Measurements from ENCODE around the gene MSX2.

The MSX2 gene

DNA sequence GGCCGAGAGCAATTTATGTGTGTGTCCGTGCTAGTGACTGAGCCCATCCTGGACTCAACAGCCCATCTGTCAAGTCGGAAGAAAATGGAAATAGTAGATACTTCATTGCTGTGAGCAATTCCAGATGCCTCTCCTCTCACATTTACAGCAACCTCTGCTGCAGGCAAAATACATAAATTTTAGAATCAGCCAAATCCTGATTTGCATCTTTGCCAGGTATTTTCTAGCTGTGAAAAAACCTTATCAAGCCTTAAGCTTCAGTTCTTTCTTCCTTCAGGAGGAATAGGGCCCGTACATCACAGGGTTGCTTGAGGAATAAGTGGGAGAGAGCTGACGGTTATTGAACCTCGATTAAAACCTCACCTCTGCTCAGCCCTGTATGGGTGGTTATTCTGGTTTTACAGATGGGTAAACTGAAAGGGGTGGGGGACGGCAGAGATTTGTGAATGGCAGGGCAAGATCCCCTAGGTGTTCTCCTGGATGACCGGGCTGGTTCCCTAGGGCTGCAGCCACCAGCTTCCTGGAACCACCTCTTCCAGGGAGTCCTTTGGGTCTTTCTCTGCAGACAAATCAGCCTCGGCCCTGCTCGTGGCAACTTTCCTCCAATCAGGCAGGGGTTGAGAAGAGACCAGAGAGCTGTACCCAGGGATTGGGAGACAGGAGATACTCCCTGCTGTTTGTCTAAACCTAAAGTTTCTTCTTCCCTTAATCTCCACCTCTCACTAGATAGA, 5.3 kb upstream of the MSX2 start:
- DNase-seq (ENCODE audit: low read depth), result no peak

DNA sequence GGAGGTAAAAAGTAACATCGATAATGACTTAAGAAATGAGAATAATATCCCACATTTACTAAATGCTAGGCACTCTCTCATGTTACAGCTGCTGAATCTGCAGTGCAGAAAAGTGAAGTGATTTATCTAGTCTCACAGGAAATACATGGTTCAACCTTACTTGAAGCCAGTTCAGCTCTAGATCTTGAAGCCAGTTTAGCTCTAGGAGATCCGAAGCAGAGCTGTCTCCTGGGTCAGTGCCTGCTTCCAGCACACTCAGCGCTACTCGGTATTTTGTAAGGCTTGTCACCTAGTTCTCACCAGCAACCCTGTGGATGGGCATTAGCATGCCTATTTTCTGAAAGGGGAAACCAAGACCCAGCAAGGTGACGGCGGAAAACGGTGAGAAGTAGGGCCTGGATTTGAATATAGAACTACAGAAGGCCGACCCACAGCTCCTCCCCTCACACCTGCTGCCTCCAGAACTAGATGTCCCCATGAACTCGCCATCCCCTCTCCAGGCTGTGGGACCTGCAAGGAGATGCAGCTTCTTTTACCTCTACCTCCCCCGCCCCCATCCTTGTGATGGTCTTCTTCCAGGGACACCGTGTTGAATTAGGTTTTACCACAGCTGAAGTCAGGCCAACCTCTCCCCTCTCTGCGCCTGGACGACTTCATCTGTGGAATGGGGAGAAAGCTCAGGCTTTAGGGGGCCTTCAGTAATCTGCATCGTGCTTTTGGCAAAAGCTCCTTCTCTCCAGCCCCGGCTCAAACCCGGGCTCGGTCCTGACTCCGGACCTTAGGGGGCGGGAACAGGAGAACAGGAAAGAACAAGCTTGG, 4.4 kb upstream of the MSX2 start:
- no peak for DNase-seq (ENCODE audit: low read depth)

DNA sequence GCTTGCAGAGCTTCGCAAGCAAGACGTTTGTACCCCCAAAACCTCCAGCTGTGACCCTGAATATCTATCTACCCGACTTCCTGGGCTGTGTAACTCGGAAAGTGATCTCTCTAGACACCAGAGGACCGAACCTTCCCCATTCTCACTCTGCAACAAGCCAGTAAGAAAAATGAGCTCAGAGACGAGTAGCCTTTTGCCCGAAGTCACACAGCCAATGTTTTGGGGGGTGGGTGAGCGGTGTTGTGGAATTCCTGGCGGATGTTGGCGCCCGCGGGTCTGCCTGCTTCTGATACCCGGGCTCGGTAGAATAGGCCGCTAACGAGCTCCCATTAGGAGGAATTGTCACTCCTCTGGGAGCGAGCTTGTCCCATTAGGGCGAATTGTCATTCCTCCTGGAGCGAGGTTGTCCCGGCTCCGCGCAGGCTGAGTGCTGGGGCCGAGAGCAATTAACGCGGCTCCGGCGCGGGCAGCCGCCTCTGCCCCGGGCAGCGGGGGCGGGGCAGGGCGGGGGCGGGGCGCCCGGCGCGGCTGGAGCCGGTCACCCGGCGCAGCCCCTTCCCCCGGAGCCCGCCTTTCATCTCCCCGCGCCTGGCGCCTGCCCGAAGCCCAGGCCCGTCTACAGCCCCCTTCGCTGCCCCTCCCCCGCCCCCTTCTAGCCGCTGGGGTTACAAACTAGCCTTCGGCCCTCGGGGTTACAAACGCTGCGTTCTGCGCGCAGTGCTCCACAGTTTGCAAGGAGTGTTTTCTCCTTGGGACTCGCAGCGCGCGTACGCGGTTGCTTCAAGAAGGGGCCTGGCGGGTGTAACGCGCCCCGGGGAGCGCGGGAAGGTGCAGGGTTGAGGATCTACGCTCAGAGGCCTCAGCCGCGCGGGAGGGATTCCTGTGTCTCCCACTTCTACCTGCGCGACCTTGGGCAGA, 3.5 kb upstream of the MSX2 start:
- no peak for DNase-seq (ENCODE audit: low read depth)

DNA sequence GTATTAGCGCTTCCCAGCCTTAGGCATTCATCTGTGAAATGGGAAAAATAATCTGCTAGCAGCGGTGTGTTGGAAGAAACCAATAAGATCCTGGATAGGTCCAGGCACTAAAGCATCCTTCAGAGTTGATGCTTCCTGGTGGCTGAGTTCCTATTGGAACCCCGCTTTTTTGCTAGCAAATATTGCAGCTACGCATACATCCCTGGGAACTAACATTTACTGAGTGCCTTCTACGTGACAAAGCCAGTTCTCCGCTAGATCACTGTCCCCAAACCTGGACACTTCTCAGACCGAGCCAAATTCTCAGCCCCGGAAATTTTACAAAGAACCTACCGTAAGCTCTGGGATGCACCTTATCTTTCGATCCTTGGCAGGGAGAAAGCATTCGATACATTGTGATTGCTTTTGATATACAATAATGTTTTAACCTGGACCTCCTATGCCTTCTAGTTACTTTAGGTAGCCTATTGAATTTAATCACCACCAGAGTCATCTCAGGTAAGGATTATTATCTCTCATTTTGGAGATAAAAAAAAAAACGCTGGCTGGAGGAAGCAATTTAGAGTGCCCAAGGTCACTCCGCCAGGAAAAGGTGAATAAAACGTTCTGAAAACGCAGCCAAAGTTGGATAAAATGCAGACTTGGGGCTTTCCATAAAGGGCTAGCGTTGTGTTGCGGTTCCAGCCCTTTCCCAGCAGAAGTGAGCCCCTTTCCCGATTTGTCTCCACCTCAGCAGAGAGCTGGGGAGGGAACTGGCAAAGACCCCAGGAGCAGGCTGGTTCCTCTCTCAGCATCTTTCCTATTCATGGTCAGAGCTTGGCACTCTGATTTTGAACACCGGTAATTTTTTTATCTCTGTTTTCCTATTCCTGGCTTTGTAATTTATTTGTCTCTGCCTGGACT, 2.6 kb upstream of the MSX2 start:
- no peak for DNase-seq (ENCODE audit: low read depth)

DNA sequence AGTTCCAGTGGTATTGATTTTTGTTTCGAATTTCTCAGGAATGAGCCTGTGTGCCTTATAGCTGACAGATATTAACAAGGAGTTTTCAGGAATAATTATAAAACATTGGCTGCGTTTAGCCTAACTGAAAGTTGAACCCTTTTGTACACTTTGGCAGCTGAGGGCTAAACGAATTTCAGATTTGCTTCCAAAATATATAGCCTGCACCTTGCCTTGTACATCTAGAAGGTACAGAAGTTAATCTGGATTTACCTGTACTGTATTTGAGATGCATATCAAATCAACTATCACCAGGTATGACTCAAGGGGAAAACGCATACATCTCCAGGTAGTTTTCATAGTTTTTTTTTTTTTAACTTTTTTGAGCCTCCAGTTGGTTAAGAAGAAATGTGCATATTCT, 1.9 kb upstream of the MSX2 start:
- DNase-seq (ENCODE audit: low read depth), result no peak

DNA sequence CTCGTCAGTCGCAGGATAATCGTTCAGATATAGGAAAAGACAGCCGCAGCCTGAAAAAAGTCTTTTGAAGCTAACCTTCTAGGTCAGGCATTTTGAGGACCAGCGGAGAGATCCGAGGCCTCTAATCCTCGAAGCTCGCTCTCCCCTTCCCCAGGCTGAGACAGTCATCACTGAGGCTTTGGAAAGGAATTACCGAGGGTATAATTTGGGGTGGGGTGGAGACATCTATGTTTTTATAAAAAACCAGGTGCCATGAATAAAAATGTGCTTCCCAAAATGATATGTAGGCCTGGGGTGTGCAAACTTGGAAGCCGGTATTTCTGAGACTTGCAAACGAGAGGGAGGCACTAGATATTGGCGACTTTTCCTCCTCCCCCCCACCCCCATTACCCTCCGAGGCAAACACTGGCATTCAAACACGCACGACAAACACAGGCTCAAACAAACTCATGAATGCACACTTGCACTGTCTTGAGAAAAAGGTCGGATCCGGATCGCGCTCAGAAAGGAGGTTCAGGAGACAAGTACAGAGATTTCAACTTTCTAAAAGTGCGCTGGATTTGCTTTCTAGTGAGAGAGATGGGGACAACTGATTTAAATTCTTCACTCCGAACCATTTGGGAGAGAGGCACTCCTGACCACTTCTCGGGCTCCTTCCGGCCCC, 935 bp upstream of the MSX2 start:
- no peak for DNase-seq (ENCODE audit: low read depth)

DNA sequence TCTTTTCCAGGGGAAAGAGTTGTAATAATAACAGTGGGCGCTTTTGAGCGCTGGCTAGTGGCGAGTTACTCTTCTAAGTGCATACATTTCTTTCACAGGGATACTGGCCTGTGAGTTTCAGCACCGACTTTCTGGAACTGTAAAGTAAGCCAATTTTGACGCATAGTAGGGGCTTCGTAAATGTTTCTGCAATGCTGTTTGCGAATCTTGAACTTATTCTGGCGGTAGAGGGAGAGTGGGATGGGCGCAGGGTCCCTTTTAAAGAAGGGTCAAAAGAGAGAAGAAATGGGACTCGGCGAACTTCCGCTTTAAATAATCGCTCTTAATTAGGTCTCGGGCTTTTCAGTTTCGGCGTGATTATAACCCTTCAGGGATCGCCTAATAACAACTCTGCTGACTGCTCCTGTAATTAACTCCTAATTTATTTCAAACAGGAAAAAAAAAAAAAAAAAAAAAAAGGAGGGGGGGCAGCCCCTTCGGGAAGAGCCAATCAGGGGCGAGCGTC, 351 bp upstream of the MSX2 start:
- DNase-seq (ENCODE audit: low read depth), result no peak

DNA sequence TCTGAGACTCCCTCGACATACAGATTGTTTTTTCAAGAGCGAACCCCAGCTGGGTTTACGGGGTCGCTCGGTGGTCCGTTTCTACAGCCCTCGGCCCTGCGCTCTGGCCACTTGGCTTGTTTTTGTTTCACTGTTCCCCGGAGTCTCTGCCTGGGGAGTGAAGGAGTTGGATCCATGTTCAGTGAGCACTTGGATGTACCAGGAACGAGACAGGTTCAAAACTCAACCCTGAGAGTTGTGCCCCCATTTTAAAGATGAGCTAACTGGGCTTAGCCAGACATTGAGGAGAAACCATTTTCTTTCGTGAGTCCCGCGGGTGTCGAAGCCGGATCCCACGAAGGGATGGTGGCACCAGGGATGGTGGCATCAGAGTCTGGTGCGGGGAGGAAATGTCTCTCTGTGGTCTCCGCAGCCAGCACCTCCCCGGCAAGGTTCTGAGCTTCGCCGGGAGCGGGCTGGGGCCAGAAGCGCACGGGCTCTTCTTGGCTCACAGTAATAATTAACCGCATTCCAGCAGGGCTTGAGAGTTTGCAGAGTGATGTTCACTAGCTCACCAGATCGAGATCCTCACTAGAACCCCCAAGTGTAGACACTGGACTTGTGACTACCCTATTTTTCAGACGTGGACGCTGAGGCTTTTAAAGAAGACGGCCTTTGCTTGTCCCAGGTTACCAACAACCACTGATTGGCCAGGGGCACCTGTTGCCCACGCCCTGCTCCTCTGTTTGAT, 1.0 kb downstream of the MSX2 start:
- no peak for DNase-seq (ENCODE audit: low read depth)

DNA sequence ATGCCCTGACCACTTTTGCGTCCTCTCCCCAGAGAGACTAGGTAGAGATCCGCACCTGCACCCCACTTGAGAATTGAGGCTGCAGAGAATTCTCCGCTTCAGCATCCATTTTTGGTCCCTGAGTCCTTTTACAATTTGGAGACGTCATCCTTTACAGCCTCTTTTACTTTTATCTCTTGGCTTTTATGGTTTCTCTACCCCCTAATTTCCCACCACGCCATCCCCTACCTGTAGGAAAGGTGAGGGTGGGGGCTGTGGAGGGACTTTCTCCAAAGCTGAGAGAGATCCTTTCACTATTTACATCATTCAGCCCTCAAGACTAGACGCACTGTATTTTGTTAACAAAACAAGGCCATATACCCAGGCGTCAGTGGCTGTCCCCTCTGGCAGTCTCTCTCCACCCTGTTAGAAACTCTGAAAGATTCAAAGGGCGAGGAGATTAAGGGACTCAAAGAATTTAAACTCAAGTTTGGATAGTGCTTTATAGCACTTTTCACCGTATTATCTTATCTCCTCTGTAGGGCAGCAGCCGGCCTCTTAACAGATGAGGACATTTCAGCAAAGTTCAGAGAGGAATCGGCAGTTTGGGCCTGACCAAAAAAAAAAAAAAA, 1.7 kb downstream of the MSX2 start:
- no peak for DNase-seq (ENCODE audit: low read depth)

DNA sequence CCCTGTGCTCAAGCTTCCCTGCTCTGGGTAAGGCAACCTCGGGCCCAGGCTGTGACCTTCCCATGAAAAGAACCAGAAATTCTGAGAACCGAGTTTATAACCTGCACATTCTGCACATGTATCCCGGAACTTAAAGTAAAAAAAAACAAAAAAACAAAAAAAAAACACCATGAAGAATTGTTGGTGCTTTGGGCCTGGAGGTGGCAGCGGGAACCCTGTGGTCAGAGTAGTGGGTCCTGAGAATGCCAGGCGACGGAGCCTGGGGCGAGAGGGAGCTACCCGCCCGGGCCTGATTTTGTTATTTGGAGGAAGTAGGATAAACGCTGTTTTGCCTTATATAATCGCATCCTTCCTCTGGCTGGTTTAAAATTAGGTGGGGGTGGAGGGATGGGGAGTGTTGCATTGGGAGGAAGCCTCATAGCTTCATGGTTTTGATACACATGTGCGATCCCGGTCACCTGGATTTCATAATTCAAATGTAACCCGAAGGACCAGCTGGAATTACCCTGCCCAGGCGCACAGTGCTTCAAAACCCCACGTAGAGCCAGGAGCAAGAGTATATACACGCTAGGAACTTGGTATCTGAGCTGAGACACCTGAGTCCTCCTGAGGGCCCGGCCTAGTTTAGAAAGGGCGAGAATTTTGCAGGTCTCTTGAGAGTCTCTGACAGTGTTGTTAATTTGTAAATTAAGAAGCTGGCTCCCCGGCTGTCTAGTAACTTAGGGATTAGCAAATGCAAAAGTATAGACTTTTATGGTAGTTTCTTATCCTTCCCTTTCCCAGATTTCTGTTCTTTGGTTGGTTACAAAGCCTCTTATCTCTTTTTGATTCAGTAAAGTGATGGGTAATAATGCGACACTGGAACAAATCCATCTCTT, 2.8 kb downstream of the MSX2 start:
- no peak for DNase-seq (ENCODE audit: low read depth)

DNA sequence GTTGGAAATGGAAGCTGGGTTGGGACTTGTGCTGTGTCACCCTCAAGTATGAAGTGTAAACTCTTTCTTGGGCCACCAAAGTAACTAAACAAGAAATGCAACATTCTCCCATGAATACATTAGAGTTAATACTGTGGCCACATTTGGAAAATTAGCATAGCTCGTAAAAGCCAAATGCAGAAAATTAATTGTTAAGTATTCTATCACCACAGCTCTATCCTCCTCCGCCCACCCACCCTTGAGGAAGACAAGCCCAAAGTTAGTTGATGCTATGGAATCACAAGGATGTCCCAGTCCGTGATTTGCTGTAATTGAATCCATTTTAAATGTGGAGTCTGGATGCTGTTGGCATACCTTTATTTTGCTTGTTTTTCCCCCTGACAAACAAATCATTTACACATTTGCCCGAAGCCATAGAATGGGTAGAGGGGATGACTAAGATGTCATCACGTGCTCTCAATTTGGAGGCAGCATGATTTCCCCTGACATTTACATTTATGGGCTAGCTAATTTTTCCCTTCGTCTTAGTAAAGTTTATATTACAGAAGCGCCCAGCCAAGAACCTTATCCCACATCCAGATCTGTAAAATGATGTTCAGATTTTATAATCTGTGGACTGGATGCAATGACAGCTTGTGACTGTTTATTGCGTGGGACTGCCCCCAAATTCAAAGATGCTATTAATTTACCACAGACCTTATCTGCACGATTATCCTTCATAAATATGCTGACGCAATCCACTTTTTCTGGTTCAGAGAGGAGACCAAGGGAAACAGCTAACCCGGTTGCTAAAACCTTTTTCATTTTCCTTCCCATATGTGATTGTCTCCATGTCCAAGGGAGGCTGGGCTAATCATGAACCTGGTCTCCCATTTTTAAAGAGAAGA, 3.7 kb downstream of the MSX2 start:
- DNase-seq (ENCODE audit: low read depth), result no peak

DNA sequence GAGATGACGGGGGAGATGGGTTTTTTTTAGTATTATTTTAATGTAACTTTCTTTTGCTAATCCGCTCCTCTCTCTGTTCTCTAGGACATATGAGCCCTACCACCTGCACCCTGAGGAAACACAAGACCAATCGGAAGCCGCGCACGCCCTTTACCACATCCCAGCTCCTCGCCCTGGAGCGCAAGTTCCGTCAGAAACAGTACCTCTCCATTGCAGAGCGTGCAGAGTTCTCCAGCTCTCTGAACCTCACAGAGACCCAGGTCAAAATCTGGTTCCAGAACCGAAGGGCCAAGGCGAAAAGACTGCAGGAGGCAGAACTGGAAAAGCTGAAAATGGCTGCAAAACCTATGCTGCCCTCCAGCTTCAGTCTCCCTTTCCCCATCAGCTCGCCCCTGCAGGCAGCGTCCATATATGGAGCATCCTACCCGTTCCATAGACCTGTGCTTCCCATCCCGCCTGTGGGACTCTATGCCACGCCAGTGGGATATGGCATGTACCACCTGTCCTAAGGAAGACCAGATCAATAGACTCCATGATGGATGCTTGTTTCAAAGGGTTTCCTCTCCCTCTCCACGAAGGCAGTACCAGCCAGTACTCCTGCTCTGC, 4.8 kb downstream of the MSX2 start:
- DNase-seq (ENCODE audit: low read depth), result no peak

DNA sequence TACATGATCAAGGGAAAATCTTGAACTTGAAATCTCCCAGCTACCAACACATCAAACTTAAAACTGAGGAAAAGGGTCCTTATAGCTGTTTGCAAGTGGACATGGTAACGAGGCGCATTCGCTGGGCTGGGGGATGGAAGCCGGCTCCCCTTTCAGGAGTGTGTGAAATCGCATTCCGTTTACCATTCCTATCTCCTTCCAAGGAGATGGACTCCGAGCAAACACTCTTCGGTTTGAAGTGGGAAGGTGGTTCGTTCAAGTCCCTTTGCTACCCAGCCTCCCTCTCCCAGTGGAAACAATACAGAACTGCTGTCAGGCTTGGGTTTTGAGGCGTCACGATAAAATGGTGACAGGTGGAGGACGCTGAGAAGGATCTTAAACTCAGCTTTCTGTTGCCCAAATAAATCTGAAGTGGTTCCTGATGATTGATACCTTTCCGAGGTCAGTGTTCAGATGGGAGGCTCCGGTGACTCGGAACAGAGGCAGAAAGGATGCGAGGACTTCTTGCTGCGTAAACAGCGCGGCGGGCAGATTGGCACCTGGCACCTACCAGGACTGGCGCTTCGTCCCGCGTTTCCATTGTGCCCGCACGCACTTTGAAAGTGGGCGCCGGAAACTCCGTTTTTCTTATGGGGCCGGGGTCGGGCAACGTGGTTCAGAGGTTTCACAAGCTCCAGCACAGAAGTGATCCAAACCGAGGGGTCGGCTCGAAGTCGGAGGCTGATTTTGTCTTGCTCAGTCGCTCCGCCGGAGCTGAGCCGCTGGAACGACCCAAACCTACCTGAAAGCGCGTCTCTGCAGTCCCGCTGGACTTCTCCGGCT, 7.0 kb downstream of the MSX2 start:
- DNase-seq (ENCODE audit: low read depth), result no peak

DNA sequence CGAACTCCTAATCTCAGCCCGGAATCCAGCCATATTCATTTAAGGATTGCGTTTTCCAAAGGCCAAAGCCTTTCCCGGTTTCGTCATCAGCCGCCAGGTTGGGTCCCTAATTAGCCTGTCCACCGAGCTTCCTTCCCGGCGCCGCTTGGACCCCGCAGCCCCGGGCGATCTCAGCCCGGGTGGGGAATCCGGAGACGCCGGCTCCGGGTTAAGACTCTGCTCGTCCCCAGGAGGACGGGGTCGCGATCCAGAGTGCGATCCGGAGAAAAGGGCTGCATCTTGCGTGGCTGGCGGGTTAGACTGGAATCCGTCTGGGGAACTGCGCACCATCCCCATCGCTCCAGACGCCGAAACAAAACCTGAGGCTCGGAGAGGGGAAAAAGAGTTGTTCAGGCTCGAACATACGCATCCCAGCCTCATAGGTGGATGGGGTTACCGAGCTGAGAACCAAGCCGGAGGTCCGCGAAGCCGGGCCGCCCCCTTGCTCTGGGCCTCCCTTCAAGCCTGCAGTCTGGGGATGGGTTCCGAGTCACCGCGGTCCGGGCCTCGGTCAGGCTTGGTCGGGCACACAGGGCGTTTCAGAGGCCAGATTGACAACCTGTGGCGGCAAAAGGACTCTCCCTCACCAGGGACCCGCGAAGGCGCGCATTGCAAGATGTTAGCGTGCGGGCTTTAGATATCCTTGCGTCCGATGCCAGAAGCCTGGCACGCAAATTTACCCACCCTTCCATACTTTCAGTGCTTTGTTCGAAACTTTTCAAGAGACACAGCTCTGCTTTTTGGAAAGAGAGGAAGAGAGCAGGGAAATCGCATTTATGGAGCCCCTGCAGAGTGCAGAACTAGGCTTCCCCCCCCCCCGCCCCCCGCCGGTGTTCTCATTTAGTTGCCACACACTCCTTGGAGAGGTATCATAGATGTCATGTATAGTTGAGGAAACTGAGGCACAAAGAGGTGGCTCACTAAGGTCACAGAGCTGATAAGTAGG, 7.9 kb downstream of the MSX2 start:
- no peak for DNase-seq (ENCODE audit: low read depth)

DNA sequence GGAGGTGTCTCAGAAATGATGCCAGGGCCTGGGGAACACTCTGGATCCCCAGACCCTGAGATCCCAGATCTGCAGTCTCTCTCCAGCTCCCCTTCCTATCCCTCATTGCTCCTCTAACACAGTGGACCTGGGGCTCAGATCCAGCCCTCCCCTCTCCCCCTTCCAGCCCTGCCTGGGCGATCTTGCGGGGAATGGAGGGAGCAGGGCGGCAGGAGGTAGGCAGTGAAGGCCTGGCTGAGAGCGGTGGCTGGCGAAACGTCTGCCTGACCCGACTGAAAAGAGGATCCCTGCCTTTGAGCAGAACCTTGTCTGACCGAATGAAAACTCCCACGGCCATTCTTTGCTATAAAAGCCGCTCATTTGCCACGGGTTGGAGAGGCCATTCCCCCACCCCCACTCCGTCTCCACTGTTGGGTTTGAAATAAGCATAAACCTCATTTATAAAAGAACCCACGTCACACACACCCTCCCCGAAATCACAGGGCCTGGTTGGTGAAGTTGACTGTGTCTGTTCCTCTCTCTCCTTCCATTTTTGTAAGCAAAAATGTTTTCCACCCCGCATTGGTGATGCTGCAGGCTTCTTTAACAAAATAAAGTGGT, 8.8 kb downstream of the MSX2 start:
- no peak for DNase-seq (ENCODE audit: low read depth)

All from fibroblast of the conjunctiva (primary cell).